NCI-H1092 treated with DMSO at 0.1 percent for 48 hours (cell line): ENCODE results near the gene GRPEL1.

Source experiments
- DNase-seq: peaks from one replicate; lab custom pipeline; 2025; lab: John Stamatoyannopoulos, UW

Gene GRPEL1

GRCh38 chr4:7023486-7023885 is 44.4 kb downstream of the GRPEL1 start:
- DNase-seq = no peak

GRCh38 chr4:7021930-7022664 is 45.8 kb downstream of the GRPEL1 start:
- DNase-seq = no peak

- DNase-seq = no peak
These were observed 46.5 kb downstream of the GRPEL1 start for GRCh38 chr4:7021355-7021754.

GRCh38 chr4:7020856-7021255 is 47.0 kb downstream of the GRPEL1 start:
- DNase-seq = no peak

GRCh38 chr4:7020290-7020689 is 47.6 kb downstream of the GRPEL1 start:
- no peak for DNase-seq

GRCh38 chr4:7019367-7019766 is 48.5 kb downstream of the GRPEL1 start:
- no peak for DNase-seq

GRCh38 chr4:7018281-7018680 is 49.6 kb downstream of the GRPEL1 start:
- no peak for DNase-seq

GRCh38 chr4:7017446-7018048 is 50.3 kb downstream of the GRPEL1 start:
- DNase-seq = no peak

- no peak for DNase-seq
These were observed 51.4 kb downstream of the GRPEL1 start for GRCh38 chr4:7016512-7016911.

- no peak for DNase-seq
These were observed 51.8 kb downstream of the GRPEL1 start for GRCh38 chr4:7016086-7016485.

GRCh38 chr4:7015383-7016035 is 52.4 kb downstream of the GRPEL1 start:
- no peak for DNase-seq

- no peak for DNase-seq
These were observed 53.0 kb downstream of the GRPEL1 start for GRCh38 chr4:7014815-7015214.

- no peak for DNase-seq
These were observed 54.7 kb downstream of the GRPEL1 start for GRCh38 chr4:7013175-7013574.

- no peak for DNase-seq
These were observed 58.3 kb downstream of the GRPEL1 start for GRCh38 chr4:7009564-7009963.
